Fibroblast of lung (primary cell): Measurements from ENCODE around the gene TSHZ2. TPM values are rescaled to one million over a fixed set of nuclear protein-coding genes. Genes with fewer than 3 reads are reported as not detected.

Experiments
- DNase-seq, 2 donors: peaks; one replicate each; pipeline versions ENCODE4 v3.0.0 to v3.0.0-alpha.2; 2010; ENCODE audit warnings: low read depth in 2 of 2
- H2AFZ ChIP-seq: 2 replicates; pipeline ENCODE4 v1.5.1; 2012; ENCODE audit warnings: low read length, control low read depth, inconsistent platforms
- H3K27ac ChIP-seq: 2 replicates; pipeline ENCODE4 v1.5.1; 2011; ENCODE audit warnings: low read length, control low read depth; ENCODE audit not compliant: insufficient read depth
- H3K27me3 ChIP-seq: 2 replicates; pipeline ENCODE4 v1.5.1; 2011; ENCODE audit warnings: mild to moderate bottlenecking, low read length; ENCODE audit not compliant: control insufficient read depth, insufficient read depth
- H3K36me3 ChIP-seq: 2 replicates; pipeline ENCODE4 v1.5.1; 2011; ENCODE audit warnings: low read length; ENCODE audit not compliant: control insufficient read depth, insufficient read depth
- H3K4me1 ChIP-seq: 2 replicates; pipeline ENCODE4 v1.5.1; 2011; ENCODE audit warnings: low read length; ENCODE audit not compliant: control insufficient read depth, insufficient read depth; ENCODE audit errors: extremely low read depth
- H3K4me2 ChIP-seq: 2 replicates; pipeline ENCODE4 v1.5.1; 2011; ENCODE audit warnings: low read length, control low read depth; ENCODE audit not compliant: insufficient read depth; ENCODE audit errors: extremely low read depth
- H3K4me3 ChIP-seq, 4 experiments: fragments of 200-600 bp in 1 of 4; sonication (generic) in 1 of 4; replicated peaks in 1 of 4; 2 replicates each; pipeline ENCODE4 v1.5.1; 2011 to 2016; ENCODE audit warnings: low read length in 4 of 4, low read depth in 3 of 4, mild to moderate bottlenecking in 3 of 4, control low read depth in 2 of 4, inconsistent platforms in 1 of 4, mixed read lengths in 1 of 4; ENCODE audit not compliant: insufficient read depth in 1 of 4; ENCODE audit errors: control extremely low read depth in 1 of 4
- H3K79me2 ChIP-seq: 2 replicates; pipeline ENCODE4 v1.5.1; 2012; ENCODE audit warnings: mild to moderate bottlenecking, low read length, inconsistent platforms; ENCODE audit not compliant: control insufficient read depth, insufficient read depth
- H3K9ac ChIP-seq: 2 replicates; pipeline ENCODE4 v1.5.1; 2011; ENCODE audit warnings: mild to moderate bottlenecking, low read length, control low read depth; ENCODE audit not compliant: insufficient read depth
- H3K9me3 ChIP-seq: 2 replicates; pipeline ENCODE4 v1.5.1; 2012; ENCODE audit warnings: low read depth, low read length; ENCODE audit not compliant: control insufficient read depth, insufficient read depth
- H4K20me1 ChIP-seq: 2 replicates; pipeline ENCODE4 v1.5.1; 2011; ENCODE audit warnings: low read length; ENCODE audit not compliant: control insufficient read depth, insufficient read depth; ENCODE audit errors: extremely low read depth
- EZH2 ChIP-seq: IDR thresholded peaks from 2 replicates; pipeline ENCODE4 v1.5.1; 2012; ENCODE audit warnings: low read length, control low read depth, mild to moderate bottlenecking; ENCODE audit errors: missing control alignments
- polyA plus RNA-seq, 2 donors: library from polyadenylated mRNA; depleted of rRNA in 1 of 2; stranded (reverse) in 1 of 2; unstranded in 1 of 2; fragments of >200 nt; gene quantifications; 2 replicates each; pipeline ENCODE4 v1.2.1, GENCODE V29; 2011 to 2012; ENCODE audit warnings: missing spikeins in 1 of 2
- total RNA-seq: library from RNA; depleted of rRNA; stranded (reverse); fragments of >200 nt; gene quantifications from 2 replicates; pipeline ENCODE4 v1.2.1, GENCODE V29; 2014

TSHZ2 gene
- total and polyA plus RNA-seq, 2 donors (not counting 1 experiment from before 2014, with no cell fraction given) = 0.15 to 2.6 TPM

- TF ChIP-seq EZH2 = no peak
Observed at GRCh38 chr20:53539516-53539915, 567.4 kb downstream of the TSHZ2 start.

More at GRCh38 chr20:53539516-53539915, 567.4 kb downstream of the TSHZ2 start:
- Histone ChIP-seq H2AFZ (no peak overlapping the region), H3K27me3 (no peaks in the 10 kb centered on the region), H3K9ac (no peak overlapping the region), H3K36me3 (no peaks in the 10 kb centered on the region), H3K4me1 (no peaks in the 10 kb centered on the region), H3K4me3 (no peak overlapping the region), H3K27ac (no peak overlapping the region), H3K4me2 (no peak overlapping the region), H3K79me2 (no peaks in the 10 kb centered on the region), H3K9me3 (no peaks in the 10 kb centered on the region), H4K20me1 (no peaks in the 10 kb centered on the region)
- peak in 1 of 2 donors; percentile 20 for DNase-seq
